GM18861 (cell line): ENCODE measurements around the gene OTUD7B.
A peak's percentile ranks its signal among the peaks of the same experiment; 100 is the strongest.
"Not testable (repeated sequence)": the region's sequence is repeated elsewhere in the genome, so short reads cannot be mapped to it uniquely, and the experiment has no call there.

ENCODE experiments used
- ATAC-seq: cut with Tn5 transposase; IDR thresholded peaks from one replicate; pipeline ENCODE4 v1.9.1; 2021; ENCODE audit not compliant: unreplicated experiment

Gene OTUD7B

GRCh38 chr1:150010393-150011115 lies at the start of gene OTUD7B:
Gene OTUD7B, minus strand, starts transcription at chr1:150010726. Its CDS starts 33,216 bp downstream, at chr1:149977510.
- peak; percentile 69 for ATAC-seq

- ATAC-seq: no peak
Measured at GRCh38 chr1:150060260-150060659, 49.7 kb upstream of the OTUD7B start.

GRCh38 chr1:150056407-150056806 lies 45.9 kb upstream of the OTUD7B start:
- ATAC-seq: no peak

- not testable (repeated sequence) for ATAC-seq
Measured at GRCh38 chr1:150055507-150055906, 45.0 kb upstream of the OTUD7B start.

GRCh38 chr1:150053926-150054325 lies 43.4 kb upstream of the OTUD7B start:
- no peak for ATAC-seq

GRCh38 chr1:150051905-150052412 lies 41.4 kb upstream of the OTUD7B start:
- not testable (repeated sequence) for ATAC-seq

GRCh38 chr1:150051089-150051373 lies 40.5 kb upstream of the OTUD7B start:
- no peak for ATAC-seq

GRCh38 chr1:150049926-150050325 lies 39.4 kb upstream of the OTUD7B start:
- no peak for ATAC-seq

- no peak for ATAC-seq
Measured at GRCh38 chr1:150034336-150034735, 23.8 kb upstream of the OTUD7B start.

- ATAC-seq: no peak
Measured at GRCh38 chr1:150028322-150028721, 17.8 kb upstream of the OTUD7B start.

GRCh38 chr1:150024156-150024555 lies 13.6 kb upstream of the OTUD7B start:
- no peak for ATAC-seq

GRCh38 chr1:150022357-150022756 lies 11.8 kb upstream of the OTUD7B start:
- no peak for ATAC-seq

- no peak for ATAC-seq
Measured at GRCh38 chr1:150021191-150021694, 10.7 kb upstream of the OTUD7B start.

- no peak for ATAC-seq
Measured at GRCh38 chr1:150020711-150021110, 10.2 kb upstream of the OTUD7B start.

- ATAC-seq: no peak
Measured at GRCh38 chr1:150018165-150018564, 7.6 kb upstream of the OTUD7B start.

- no peak for ATAC-seq
Measured at GRCh38 chr1:150017206-150017750, 6.8 kb upstream of the OTUD7B start.

GRCh38 chr1:150015651-150016131 lies 5.2 kb upstream of the OTUD7B start:
- ATAC-seq: no peak

GRCh38 chr1:150012611-150013010 lies 2.1 kb upstream of the OTUD7B start:
- no peak for ATAC-seq

GRCh38 chr1:150009604-150010392 lies 728 bp downstream of the OTUD7B start:
- no peak for ATAC-seq

GRCh38 chr1:150008699-150009098 lies 1.8 kb downstream of the OTUD7B start:
- no peak for ATAC-seq

- ATAC-seq: no peak
Measured at GRCh38 chr1:150006881-150007421, 3.6 kb downstream of the OTUD7B start.
